Muscle of back (tissue), 11 donors: ENCODE results near the gene KSR1. TPM values are rescaled to one million over a fixed set of nuclear protein-coding genes. Genes with fewer than 3 reads are reported as not detected.
A peak's percentile ranks its signal among the peaks of the same experiment; 100 is the strongest.
"Not testable (repeated sequence)": the region's sequence is repeated elsewhere in the genome, so short reads cannot be mapped to it uniquely, and the experiment has no call there.

ENCODE experiments used
- DNase-seq, 3 donors: peaks; one replicate each; pipeline versions ENCODE4 v3.0.0 to v3.0.0-alpha.2; 2013
- polyA plus RNA-seq, 10 donors: library from polyadenylated mRNA; unstranded; fragments of 120-200 nt; gene quantifications; one replicate each; pipeline ENCODE4 v1.2.1, GENCODE V29; 2013; ENCODE audit not compliant: insufficient read length in 10 of 10

KSR1 gene
- polyA plus RNA-seq, 10 donors, result 56.1 to 93.2 (median 75.6) TPM

DNA sequence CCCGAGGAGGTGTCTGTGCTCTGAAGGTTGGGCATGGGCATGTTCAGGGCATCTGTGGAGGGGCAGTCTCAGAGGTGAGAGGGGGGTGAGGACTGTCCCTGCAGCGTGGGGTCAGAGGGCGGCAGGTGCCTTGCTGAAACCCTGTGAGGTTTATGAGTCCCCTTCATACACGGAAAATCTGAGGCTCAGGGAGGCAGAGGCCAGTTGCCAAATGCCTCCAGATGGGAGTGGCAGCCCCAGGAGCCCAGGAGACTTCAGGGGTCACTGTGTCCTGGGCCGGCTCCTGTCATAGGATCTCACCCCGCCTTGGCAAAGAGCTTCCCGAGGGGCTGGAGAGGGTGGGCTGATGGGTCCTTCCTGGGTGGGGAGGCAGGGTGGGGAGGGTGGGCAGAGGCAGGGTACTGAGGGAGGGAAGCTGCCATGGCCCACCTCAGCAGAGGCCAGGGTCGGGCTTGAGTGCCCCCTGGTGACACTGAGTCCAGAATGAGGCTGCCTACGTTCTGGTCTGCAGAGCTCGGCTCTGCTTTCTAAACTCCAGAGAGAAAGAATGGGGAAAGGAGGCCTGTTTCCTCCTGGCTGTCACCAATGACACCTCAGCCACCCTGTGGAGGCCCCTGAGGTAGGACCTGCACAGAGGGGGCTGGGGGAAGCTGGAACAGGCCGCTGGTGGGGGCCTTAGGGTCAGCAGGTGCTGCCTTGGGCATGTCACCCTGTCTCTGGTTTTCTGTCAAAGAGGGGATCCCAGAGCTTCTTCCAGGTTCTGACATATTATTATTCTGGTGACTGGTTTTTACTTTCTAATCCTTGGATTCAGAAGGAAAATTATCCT lies 175.9 kb downstream of the KSR1 start:
- no peak for DNase-seq

DNA sequence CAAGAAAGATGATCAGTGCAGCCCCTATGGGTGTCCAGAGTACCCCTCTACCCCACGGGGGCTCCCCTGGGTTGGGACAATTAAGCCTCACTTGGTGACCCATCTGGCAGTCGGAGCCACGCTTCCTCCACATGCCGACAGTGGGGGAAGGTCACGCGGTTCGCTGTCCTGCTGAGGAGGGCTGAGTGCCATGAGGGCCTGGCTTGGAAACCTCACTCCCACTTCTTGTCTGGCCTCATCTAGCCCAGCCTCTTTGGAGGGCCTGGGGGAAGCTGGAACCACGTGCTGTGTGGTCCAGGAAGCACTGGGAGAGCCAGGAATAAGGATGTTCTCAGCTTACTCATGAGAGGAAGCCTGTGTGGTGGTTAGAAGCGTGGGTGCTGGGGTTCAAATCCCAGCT lies 176.5 kb downstream of the KSR1 start:
- peak; percentile 39 to 88 (median 71) for DNase-seq

DNA sequence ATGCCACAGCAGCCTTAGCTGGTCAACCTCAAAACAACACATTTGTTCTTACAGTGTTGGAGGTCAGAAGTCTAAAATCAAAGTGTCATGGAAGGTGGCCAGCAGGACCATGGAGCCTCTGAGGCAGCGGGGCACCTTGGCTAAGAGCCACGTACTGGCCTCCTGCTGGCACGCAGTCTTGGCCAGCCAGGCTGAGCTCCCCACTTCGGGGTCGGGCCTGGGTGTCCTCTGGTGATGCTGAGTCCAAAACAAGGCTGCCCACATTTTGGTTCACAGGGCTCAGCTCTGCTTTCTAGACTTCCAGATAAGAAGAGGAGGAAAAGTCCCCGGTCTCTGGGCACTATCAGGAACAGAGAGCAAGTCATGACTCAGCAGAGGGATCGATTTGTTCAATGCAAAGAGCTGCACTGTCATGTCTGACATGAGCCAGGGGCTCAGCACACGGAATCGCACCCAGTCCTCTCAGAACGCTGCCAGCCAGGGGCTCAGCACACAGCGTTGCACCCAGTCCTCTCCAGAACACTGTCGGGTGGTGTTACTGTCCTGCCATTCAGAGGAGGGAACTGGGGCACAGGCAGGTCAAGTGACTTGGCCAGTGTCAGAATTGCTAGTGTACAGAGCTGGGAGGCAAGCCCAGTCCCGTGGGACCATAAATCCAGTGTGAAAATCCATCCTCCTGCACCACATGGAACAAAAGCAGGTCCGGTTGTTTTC lies 177.2 kb downstream of the KSR1 start:
- no peak for DNase-seq

DNA sequence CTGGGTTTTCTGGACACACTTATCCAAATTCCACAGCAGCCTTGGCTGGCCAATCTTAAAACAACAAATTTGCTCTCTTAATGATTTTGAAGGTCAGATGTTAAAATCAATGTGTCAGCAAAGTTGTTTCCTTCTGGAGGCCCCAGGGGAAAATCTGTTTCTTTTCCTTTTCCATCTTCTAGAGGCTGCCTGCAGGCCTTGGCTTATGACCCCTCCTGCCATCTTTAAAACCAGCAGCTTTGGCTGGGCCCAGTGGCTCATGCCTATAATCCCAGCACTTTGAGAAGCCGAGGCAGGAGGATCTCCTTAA lies 177.7 kb downstream of the KSR1 start:
- DNase-seq, result no peak

DNA sequence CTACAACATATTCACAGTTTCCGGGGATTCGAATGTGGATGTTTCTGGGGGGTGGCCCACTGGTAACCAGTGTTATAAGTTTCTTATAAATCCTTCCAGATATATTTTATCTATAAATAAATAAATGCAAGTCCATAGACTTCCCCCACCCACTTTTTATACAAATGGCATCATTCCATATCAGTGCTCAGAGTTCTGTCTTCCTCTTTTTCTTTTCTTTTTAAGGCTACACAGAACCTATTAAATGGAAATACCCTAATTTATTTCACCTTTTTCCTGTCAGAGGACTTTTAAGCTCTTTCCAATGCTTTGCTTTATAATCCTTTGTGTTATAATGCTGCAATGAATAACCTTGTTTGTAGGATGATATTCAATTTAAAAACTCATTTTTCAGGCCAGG lies 178.5 kb downstream of the KSR1 start:
- DNase-seq, result no peak

DNA sequence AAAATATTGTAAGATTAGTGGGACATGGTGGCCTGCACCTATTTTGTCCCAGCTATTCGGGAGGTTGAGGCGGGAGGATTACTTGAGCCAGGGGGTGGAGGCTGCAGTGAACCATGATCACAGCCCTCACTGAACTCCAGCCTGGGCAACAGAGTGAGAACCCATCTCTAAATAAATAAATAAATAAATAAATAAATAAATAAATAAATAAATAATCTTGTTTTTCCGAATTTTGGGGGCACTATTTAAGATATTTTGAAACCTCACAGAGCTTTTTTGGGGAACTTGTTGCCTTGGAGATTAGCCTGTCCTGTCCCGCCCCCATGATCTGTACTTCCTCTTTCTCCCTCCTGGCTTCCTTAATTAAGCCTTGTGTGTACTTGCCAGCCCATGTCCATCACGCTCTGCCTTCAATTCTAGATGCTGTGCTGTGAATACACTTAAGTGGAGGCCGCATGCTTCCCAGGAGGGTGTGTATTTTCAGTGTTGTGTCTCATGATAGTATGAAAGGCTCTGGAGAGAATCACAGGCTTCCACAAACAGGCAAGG lies 179.1 kb downstream of the KSR1 start:
- no peak for DNase-seq

DNA sequence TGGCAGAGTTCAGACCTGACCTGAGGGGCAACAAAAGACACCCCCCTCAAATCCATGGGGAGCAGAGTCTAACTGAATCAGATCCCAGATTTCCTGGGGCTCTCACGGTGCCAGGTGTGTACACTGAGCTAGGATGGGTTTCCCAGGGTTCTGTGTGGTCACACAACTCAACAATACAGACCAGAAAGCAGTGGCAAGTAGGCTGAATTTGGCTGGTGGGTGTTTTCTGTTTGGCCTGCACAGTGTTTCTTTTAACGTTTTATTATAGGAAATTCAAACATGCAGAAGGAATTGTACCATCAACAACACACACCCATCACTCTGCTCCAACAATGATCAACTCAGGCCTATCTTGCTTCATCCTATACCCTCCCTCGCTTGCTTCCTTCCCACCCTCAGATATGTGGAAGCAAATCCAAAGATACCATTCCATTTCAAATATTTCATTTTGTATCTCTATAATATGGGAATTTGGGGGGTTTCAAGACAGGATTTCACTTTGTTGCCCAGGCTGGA lies 179.8 kb downstream of the KSR1 start:
- not testable (repeated sequence) for DNase-seq

DNA sequence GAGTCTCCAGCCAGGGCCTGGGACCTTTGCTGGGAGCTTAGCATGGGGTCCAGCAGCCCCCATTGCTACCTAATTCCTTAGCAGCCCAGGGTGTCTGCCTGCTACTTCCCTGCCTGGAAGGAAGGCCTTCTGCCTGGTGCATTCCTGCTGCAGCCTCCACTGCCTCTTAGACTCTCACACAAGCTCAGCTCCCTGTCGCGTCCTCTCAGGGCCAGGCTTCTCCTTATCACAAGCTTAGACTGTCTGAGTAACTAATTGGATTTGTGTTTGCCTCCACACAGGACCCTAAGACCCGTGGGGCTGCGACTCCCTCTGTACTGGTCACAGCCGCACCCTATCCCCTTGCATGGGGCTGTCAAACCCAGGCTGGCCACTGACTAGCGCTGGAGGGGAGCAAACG lies 181.6 kb downstream of the KSR1 start:
- DNase-seq, result not testable (repeated sequence)

DNA sequence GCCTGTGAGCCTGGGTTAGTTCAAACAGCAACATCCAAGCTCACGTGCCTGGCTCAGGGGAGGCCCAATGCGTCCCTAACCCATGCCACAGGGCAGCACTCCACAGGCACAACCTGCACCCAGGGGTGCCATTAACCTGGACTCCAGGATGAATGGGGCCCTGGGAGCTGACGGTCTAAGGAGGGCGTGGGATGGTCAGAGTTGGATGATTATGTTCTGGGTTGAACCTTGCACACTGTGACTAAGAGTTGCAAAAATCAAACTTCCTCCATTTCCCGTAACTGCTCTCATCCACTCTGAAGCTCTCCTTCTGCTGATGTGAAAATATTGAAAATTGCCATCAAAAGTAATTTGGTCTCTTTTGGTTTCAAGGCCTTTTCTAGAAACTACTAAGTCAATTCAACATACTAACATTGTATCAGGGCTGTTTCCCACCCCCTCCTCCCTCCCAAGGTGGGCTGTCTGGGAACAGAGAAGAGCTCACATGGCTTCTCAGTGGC lies 182.2 kb downstream of the KSR1 start:
- DNase-seq, result not testable (repeated sequence)

DNA sequence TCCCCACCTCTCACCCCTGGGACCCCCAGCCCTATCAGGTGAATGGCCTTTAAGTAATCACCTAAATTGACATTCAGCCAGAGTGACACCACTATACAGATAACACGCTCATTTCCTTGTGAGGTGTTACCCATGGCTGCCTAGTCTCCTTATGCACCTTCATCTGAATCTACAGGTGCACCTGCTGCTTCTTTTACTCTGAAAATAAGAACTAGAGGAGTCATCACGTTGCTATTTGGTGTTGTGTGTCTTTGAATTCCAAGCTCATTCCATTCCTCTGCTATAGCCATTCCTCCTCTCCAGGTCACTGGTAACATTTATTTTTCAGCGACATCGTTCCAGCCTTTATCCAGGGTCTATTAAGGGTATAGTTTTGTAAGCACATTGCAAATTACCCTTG lies 184.5 kb downstream of the KSR1 start:
- no peak for DNase-seq

DNA sequence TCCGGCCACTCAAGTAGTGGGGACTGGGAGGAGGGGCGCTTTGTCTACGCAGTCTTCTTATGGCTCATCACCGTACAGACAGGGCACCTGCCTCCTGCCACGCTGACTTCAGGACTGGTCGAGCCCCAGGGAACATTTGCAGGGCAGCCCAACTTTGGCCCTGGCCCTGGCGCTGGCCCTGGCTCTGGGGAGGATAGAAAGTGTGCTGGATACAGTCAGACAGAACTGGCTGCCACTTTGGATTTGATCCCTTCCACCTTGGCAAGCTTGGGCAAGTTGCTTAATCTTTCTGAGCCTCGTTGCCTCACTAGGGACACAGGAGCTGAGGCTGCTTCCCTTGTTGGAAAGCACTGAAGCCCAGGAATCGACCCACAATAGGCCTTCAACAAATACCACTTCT lies 188.3 kb downstream of the KSR1 start:
- DNase-seq, result no peak

DNA sequence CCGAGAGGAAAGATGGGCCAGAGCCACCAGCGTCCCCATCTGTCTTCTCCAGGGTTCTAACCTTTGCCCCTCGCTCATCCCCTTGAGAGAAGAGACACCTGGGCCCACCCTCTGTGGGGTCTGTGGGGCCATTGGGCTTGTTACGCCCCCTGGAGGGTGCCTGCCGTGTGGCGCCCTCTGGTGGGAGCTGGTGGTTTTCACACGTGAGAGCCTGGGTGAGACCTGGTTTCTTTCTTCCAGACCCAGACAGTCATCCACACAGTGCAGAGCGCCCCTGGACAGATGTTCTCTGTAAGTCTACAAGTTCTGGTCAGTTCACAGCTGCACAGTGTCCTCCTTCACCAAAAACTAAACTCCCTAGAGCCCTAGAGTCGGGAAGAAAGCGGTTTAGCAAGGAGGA lies 189.4 kb downstream of the KSR1 start:
- not testable (repeated sequence) for DNase-seq

DNA sequence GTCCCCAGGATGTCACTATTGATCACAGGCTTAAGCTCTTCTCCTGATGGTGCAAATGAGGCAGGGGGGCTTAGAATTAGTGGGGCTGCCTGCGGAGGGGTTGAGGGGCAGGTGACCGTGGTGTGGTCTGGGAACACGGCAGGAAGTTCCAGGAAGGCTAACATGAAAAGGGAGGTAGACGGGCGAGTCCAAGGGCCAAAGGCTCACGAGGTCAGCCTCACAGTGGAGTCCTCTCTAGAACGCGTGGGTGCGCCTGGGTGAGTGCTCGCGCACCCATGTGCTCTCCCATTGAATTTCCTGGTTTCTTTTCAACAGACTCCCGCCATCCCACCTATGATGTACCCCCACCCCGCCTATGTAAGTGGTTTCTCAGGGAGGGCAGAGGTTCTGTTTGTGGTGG lies 190.0 kb downstream of the KSR1 start:
- DNase-seq, result no peak

DNA sequence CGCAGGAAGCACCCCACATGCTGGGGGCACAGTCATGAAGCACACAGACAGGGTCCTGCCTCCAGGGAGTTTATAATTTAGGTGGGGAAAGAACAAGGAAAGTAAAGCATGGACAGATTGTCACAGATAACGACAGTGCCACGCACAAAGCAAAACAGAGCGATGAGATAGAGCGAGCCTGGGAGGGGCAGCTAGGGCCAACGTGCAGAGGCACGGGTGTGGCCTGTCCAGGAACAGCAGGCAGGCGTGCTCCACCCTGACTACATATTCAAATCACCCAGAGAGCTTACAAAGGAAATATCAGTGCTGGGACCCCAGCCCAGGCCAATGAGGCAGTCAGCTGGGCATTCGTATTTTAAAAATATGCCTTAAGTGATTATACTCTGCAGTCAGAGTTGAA lies 191.5 kb downstream of the KSR1 start:
- no peak for DNase-seq

DNA sequence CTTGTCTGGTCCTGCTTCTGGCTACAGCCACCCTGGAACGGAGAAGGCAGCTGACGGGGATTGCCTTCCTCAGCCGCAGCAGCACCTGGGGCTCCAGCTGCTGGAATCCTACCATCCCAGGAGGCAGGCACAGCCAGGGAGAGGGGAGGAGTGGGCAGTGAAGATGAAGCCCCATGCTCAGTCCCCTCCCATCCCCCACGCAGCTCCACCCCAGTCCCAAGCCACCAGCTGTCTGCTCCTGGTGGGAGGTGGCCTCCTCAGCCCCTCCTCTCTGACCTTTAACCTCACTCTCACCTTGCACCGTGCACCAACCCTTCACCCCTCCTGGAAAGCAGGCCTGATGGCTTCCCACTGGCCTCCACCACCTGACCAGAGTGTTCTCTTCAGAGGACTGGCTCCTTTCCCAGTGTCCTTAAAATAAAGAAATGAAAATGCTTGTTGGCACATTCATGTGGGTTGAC lies 192.9 kb downstream of the KSR1 start:
- DNase-seq, result not testable (repeated sequence)

DNA sequence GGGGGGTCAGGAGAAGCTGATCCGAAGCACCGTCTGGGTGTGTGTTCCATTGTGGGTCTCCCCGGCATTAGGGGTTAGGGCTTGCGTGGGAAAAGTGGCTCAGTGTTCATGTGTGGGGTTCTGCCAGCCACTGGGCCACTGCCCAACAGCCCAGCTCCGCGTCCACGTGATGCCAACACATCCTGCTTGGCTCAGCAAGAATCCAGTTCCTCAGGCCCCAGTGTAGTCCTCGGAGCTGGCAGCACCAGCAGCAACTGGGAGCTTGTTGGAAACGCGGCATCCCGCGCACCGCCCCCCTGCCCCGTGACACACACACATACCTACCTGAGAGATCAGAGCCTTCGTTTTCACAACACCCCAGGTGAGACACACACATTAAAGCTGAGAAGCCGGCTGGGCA lies 193.7 kb downstream of the KSR1 start:
- no peak for DNase-seq

DNA sequence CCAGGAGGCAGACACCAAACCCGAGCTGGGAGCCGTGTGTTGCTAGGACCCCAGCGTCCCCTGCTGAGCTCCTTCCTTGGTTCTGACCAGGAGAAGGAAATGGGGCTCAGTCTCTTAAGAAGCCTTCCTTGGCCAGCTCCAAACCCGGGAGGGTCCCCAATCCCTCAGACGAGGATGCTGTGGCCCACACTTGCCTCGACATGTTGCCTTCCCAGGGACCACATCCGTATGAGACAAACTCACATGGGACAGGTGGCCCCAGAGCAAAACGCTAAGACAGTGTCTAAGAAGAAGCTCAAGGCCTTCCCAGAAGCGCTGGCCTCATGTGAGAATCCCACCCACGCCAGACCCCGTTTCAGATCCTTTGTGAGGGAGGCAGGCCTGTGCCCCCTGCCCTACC lies 194.6 kb downstream of the KSR1 start:
- DNase-seq, result no peak

DNA sequence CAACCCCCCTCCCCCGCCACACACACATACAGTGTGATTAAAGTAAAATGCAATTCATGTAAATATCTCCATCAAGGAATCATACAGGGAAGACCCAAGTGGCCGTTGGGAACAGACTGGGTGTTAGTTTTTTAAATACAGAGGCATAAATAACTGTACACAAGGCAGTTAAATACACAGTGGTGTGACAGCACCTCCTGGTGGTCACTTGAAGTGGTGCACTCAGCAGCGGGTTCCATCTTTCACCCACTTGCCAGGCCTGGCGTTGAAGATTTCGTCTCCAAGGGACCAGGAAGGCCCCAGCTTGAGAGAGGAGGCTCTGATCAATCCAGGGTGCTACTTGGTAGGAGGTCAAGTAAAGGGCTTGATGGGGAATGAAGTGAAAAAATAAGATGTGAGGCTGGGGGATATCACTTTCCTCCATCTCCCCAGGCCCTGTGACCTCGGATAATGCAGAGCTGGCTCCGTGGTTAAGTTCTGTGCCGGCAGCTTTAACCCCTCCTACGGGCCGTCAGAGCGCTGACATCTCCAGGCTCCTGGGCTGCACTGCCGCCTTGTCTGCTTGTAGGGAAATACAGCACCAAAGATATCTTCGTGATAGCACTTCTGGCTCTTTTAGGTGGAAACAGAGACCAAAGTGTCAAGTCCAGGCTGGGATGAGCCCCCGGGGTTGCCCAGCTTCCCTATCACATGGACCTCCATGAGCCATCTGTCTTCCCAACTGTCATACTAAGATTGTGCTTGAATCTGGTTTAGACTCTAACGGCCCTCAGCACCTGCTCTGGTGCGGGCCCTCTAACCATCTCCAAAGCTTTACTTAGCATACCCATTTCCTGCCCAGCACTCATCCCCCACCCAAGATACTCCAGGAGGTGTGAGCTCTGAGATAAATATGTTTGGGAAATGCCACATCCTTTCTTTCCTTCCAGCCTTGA lies 195.4 kb downstream of the KSR1 start:
- DNase-seq, result peak in 1 of 3 donors; percentile 31

DNA sequence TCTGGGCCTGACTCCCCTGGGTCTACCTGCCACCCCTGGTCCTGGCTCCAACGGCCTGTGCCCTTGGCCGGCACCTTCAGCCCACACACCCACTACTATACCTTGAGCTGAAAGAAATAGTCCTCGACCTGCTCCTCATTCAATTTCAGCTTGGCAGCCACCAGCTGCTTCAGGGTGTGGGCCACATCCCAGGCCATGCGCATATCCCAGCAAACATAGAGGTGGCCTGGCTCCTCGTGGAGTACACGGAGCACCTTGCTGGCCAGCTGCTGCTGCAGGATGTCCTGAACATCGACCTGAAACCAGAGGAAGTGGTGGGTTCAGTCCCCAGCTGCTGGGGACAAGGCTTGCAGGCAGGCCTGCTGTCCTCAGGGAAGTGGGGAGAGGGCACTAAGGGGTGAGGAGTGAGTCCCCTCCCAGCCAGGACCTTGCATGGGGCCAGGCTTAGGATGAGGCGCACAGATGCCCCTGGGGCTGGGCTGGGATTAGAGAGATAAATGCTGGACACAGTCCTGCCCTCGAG lies 197.3 kb downstream of the KSR1 start:
- not testable (repeated sequence) for DNase-seq

DNA sequence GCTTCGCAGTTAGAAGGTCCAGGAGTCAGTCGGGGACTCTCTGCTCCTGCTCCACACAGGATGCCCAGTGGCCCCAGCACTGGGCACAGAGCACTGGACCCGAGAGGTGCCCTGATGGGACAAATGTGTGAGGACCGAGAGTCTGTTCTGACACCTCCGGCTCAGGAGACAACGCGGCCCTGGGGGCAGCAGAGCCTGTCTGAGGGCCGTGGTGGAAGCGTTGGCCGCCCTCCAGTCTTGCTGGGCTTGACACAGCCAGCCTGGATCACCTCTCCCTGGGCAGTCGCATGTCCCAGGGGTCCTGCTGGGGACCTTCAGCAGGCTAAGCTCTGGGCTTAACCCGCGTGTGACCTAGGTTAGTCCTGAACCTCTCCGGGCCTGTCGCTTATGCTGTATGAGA lies 197.9 kb downstream of the KSR1 start:
- DNase-seq, result no peak
